EH (cell line): ENCODE measurements around the gene CNTN1.

Experiments
- DNase-seq: peaks from one replicate; pipeline ENCODE4 v3.0.0-alpha.2; 2015; ENCODE audit warnings: low read depth

Gene CNTN1

DNA sequence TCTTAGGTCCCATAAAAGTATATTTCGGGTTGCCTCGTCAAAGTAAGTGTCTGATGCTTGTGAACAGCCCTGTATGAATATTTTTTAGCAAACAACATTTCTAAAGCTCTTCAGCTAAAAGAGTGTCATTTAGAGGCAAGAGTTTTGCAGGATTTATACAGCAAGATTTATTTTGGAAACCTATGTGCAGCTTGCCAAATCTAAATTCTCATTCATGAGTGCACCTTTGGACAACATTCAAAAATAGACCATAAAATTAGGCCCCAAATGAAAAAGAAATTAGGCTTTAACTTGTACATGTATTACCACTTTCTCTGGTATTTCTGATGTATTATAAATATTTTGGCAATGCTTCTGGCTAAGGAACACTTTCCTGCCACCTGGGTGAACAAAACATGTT lies 271.5 kb downstream of the CNTN1 start:
- no peak for DNase-seq

DNA sequence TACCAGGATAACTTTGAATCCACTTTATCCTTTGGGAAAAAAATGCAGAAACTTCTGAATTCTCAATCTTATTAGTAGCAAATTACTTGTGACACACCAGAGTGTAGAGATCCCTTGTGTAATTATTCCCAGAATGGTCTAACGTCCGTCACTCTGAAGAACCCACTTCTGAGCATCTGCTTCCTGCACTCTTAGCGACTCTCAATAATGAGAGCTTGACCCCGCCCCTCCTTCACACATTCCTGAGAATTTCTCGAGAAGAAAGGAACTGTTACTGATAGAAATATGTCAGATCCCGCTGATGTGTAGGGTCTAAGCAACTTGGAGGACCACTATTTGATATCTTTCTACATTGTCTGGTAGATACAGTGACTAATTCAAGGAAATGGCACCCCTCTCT lies 277.6 kb downstream of the CNTN1 start:
- no peak for DNase-seq

DNA sequence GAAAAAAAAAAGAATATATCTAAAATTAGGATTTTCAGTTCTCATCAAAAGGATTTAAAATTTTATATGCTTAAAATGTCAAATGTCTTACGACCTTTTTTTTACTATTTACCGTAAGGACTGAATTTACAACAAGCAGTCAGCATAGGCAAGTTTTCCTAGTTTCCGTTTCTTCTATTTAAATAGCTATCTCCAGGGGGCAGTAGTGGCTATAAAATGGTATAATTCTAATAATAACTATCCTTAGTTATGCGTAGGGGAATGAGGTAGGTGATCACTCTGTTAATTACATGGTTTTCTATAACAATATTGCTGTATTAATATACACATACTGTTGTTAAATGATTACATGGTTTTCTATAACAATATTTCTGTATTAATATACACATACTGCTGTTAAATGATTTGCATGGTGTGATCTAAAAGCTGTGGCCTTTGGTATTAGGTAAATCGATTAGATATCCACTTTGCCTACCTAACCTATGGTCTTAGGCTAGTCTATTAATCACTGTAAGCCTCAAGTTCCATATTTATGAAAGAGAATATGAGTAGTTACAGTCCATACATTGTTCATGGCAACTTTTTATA lies 278.2 kb downstream of the CNTN1 start:
- no peak for DNase-seq

DNA sequence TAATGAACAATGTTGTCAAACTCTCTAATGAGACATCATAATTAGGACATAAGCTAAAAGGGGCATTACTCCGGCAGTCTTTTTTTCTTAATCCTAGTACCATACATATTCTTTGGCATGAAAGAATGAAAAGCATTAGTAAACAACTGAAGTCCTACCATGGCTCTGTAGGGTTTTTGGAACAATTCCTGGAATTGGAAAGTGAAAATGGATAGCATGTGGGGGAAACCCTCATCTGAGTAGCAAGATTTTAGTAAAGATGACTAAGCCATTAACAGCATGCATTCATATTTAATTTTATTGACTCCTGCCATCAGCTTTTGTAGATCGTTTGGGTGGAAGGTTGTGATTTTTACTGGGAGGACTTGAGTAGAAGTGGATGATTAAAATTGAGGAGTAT lies 279.7 kb downstream of the CNTN1 start:
- DNase-seq = peak; percentile 3

DNA sequence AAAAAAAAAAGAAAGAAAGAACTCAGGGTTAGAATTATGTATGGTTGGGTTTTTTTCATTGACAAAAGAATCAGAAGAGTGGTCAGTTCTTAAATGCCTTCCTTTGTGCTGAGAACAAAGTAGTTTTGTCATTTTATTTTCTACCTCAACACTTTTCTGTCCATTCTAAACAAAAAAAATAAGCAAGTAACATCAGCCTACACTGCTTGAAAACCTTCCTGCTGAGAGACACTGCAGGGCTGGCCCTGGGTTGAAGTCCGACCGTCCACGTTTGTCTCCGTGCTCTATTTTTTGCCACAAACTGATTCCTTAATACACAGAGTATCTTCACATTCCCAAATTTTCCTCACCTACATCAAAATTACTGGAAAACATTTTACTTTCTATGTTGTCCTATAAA lies 284.3 kb downstream of the CNTN1 start:
- no peak for DNase-seq

DNA sequence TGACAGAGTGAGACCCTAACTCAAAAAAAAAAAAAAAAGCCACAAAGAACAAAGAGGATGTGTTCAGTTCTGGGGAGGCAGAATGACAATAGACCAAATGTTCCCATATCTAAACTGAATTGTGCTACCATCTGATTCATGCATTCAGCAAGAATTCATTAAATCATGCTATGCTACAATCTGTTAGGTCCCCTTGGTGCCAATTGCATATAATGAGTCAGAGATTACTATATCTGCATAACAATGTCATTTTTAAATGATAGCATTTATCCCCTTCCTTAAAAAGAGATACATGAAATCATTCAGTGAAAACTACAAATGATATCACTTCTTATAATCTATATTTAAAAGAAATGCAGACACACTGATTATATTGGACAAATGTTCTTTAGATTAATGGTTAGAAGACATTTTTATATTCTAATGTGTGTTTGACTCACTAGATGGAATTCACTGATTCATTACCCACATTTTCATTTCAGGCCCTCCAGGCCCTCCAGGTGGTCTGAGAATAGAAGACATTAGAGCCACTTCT lies 288.3 kb downstream of the CNTN1 start:
- DNase-seq = no peak

DNA sequence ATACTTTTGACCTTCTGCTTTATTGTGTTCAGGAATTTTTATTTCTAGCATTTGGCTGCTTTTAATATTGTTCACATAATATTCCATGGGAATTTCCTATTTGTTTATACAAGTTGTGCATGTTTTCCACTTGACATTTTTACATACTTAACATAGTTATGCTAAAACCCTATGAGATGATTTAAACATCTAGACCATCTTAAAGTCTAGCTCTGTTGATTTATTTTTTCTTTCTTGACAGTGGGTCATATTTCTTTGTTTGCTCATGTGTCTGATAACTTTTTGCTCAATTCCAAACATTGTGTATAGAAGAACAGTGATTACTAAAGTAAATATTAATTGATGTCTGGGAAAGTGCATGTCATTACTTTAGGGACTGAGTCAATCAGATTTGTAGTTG lies 293.8 kb downstream of the CNTN1 start:
- DNase-seq = no peak

DNA sequence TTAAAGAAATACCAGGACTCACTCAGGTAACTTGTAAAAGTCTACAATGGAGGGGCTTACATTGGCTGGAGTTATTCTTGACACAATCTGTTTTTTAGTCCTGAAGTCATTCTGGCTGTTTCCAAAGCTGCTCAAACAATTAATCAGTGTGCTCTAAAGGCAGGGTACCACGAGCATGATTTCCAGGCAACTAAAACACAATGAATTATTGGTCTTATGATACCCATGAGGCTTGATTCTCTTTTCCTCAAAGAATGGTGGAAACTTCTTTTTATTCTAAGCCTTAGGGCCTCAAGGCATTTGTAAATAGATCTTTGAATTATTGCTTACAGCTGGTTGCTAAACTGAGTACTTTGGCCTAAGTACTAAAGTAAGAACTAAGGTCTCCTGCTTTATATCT lies 296.1 kb downstream of the CNTN1 start:
- no peak for DNase-seq

DNA sequence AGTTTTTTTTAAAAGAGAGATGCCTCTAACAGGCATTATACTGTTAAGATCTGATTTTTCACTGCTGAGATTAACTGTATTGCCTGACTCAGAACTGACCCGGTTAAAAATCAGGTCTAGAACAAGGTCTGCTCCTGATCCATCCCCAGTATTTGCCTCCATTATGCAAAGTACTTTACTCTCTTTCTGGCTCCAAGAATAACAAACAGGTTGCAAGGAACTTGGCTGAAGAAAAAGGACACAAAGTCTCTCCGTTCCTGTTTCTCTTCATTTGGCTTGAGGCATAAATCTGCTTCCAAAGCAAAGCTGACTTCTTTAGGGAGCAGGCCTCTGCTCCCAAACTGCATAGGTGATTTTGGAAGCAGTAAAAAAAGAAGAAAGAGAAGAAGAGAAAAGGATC lies 296.6 kb downstream of the CNTN1 start:
- DNase-seq = no peak

DNA sequence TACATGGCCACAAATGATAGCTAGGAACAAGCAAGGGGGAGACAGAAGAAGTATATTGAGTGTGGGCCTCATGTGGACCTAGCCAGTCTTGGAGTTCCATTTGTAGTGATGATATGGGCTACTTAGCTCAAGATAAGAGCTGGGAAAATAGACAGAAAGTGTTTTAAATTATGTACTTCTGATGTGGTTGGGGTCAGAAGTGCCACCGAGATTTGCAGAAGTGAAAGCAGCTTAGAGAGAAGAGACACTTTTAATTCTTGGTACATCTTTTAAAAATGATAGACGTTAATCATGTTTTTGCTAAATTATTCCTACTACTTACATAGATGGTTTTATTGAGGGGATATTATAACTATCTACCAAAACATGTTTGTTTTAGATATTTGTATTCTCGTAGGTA lies 297.5 kb downstream of the CNTN1 start:
- DNase-seq = no peak

DNA sequence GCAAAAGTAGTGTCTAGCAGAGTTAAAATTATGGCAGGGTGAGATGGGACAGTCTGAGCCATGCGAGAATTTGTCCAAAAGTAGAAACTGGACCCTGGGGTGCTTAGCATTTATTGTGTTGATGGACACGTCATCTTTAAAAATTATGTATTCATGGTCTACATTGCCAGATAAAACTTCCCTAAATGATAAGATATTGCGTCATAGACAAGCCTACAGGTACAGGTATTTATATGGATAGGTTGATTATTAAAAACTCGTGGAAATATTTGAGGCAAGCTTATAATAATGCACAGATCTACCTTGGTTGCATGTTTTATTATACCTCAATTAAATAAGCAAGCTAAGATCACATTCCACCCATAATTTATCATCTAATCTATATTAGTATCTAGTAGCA lies 299.9 kb downstream of the CNTN1 start:
- no peak for DNase-seq

DNA sequence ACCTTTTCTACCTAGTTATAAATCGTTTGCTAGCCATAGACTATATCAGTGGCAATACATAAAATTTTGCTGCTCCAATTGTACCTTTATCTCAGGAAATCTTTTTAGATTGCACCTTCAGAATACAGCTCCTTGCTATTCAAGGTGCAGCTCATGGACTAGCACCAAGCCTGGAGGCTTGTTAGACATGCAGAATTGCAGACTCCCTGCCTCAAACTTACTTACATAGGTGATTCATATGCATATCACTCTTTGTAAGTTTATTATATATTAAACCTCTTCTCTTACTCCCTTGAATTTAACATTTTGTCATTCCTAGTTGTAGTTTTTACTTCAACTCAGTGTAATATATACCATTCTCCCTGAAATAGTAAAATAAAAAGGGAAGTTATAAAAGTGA lies 300.4 kb downstream of the CNTN1 start:
- DNase-seq = no peak

DNA sequence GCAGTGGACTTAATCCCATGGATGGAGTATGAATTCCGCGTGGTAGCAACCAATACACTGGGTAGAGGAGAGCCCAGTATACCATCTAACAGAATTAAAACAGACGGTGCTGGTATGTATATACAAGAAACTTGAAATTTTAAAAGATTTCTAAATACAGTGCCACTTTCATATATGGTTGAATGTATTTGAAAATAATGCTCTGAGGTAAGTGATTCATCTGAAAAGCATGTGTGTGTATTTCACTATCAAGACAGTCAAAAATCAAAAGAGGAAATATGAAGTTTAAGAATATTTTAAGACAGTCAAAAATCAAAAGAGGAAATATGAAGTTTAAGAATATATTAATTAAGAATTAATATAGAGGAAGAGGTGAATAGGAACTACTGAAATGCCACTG lies 300.9 kb downstream of the CNTN1 start:
- DNase-seq = no peak

DNA sequence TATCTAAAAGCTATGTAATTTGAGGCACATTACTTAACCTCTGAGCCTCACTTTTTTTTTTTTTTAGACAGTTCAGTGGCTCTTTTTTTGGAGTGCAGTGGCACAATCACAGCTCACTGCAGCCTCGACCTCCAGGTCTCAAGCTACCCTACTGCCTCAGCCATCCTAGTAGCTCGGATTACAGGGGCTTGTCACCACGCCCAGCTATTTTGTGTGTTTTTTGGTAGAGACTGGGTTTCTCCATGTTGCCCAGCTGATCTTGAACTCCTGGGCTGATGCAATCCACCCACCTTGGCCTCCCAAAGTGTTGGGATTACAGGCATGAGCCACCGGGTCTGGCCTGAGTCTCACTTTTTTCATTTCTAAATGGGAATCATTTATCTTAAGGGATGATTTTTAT lies 303.9 kb downstream of the CNTN1 start:
- DNase-seq = no peak

DNA sequence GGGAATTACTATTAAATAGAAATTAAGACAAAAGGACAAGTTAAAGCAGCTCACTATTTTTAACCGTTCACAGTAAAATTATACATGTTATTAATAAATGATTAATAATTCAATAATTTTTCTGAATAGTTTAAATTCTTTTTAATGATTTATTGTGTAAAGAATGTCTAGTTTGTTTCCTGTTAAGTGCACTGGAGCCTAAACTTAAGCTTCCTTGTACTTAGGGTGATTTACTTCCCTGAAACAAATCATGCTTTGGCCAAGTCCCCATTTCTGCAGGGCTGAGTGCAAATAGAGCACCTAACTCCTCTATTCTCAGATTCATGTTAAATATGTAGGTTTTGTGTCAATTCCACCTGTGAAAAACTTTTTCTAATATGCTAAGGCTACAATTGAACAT lies 307.0 kb downstream of the CNTN1 start:
- DNase-seq = no peak

DNA sequence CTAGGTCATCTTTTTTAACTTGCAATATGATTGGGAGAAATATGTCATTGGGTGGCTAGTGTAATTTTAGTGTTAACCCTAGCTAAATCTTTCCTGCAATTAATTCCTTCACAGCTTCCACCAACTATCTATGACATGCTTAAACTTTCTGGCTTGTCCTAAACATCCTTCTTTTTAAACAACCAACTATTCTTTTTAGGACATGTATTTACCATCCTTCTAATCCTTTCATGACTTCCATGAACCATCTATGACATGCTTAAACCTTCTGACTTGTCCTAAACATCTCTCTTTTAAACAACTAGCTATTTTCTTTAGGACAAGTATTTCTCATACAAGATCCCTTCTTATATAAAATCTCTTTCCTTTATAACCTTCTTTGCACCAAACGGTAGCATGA lies 316.2 kb downstream of the CNTN1 start:
- DNase-seq = no peak

DNA sequence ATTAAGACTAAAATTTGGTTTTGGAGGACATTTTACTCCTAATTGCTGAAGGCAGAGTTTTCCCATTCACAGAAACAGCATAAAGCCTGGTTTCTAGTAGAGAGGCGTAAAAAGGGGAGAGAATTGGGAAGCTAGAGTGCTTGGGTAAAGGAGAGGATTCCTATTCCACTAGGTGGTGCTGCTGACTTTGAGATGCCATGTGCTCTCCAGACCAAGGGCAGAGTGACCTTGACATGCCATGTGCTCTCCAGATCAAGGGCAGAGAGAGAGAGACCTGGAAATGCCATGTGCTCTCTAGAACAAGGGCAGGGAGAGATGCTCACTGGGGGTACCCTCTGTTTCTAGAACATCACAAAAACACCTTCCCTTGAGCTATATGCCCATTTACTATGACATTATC lies 319.7 kb downstream of the CNTN1 start:
- DNase-seq = no peak

DNA sequence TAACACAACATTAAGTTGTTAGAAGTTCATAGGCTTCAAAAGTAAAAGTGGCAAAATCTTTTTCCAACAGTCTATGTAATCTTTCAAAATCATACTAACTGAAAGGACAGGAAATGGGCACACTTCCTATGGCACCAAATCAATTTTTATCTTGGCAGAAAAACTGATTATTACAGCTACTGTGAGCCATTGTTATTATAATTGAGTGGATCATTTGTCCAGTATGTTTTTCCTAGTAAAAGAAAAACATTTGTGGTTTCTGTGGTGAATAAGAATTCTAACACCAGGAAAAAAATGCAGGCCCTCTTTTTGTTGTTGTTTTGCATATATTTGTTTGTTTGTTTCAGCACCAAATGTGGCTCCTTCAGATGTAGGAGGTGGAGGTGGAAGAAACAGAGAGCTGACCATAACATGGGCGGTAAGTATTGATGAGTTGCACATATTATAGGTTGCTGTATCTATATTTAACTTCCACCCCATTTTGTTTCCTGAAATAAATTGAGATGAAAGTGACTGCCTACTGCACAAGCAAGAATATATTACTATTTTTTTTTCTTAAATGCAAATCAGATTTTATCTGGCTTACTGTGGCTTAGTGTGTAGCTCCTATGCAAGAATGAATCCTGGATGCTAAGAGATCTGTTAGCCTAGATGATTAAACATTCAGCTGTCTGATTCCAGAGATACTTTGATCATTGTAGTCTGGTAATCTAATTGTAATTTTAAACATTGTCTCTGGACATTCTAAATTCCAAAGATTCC lies 321.8 kb downstream of the CNTN1 start:
- no peak for DNase-seq

DNA sequence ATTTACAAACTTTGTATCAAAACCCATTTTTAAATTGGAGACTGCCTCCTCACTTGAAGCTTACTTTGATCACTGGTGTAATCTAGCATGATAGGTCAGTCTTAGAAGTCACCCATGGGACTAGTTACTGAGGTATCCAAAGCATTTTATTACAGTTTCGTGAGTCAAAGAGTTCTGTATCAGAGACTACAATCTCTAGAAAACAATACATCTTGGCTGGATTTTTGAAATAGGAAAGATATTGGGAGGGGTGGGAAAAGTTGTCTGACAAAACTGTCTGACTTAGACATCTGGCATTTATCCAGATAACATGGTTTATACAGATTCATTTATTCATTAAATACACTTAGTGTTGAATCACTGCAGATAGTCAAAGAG lies 322.4 kb downstream of the CNTN1 start:
- peak; percentile 1 for DNase-seq

DNA sequence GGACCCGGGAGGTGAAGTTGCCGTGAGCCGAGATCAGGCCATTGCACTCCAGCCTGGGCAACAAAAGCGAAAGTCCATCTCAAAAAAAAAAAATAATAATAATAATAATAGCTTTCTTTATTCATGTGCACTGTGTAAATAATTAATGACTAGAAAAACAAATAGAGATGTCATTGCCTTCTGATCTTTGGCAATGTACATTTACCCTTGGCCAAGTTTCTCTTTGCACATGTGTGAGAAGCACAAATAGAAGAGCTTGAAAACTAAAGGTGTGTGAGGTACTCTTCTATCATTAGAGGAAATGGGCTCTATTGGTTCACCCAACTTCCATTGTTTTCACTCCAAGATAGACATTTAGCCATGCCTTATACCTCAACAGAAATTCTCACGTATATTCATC lies 325.8 kb downstream of the CNTN1 start:
- DNase-seq = no peak

DNA sequence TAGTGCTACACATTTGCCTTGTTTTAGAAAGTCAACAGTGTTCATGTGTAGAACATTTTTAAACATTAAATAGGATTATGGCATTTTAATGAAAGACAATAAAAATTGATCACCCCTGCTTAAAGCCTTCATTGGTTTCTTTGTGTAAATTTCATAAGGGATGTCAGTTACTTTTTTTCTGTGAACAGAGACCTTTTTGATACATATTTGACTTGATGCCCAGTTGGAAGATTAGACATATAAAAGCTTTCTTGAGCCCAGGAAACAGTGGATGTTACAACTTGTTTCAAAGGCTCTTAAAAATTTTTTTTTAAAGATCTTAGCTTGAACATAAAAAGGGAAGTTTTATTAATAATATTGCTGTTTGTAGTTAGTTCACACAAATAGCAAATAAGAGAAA lies 327.2 kb downstream of the CNTN1 start:
- no peak for DNase-seq

DNA sequence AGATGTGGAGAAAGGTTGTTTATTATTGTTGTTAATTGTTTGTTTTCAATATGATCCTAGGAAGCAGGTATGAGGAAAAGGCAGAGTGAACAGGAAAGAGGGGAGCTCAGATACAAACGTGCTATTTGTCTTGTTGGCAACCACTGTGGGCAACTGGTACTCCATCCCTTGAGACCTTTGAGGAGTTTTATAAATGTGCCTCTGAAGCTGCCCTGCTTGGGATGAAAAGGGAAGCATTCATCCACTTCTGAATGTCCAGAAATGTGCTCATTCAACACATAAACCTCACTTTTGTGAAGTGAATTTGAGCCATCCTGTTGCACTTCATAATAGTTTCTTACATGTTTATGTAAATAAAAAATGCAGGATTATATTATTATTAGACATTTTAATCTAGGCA lies 331.6 kb downstream of the CNTN1 start:
- no peak for DNase-seq

DNA sequence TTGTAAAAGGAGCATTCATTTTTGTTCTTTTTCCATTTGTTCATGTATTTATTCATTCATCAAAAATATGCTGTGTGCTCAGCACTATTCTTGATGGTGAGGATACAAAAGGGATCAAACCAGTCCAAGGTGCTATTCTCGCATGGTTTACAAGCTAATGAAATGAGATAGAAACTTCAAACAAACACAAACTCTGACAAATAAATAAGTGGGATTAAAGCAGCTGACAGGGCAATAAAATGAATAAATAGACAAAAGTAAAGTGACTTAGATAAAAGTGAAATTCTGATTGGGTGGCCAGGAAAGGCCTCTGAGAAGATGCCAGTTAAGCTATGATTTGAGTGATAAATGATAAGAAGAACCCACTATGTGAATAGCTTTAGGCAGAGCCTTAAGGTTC lies 333.9 kb downstream of the CNTN1 start:
- DNase-seq = no peak

DNA sequence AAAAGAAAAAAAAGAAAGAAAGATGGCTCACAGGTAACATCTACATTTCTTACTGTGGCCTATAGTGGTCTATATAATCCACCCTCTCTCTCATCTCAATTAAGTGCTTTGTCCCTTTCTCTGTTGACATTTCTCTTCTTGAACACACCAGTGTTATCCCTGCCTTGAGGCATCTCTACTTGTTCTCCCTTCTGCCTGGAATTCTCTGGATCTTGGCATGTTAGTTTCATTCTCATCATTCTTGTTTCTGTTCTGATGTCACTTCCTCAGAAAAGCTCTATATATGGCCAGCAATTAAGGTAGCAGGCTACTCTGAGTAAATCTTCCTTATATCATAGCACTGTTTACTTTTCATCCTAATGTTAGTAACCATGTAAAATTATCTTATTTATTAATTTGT lies 340.1 kb downstream of the CNTN1 start:
- peak; percentile 6 for DNase-seq
